Measurements from ENCODE around the gene PTGIS.
"Not testable (repeated sequence)": the region's sequence is repeated elsewhere in the genome, so short reads cannot be mapped to it uniquely, and the experiment has no call there.

PTGIS gene

DNA sequence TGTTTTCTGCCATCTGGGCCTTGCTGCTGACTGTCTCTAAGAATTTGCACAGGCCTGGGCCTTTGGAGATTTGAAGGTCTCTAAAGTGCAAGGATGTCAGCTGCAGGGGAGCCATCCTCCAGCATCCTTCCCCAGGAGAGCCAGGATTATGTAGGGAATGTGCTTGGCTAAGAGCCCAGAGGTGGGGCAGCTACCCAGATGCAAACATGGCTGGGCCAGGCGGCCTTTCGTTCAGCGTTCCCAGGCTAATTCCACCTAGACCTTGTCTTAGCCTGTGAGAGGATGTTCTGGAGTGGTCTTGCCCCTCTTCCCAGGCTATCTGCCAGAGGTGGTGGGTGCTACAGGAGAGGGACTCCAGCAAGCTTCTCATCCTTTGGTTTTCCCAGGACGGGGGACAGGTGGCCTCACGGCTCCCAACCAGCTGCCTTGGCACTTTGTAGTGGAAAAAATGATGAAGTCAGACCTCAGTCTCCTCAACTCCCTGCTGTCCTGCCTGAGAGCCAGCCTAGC is 7.7 kb upstream of the PTGIS start:
- no peak for DNase-seq

DNA sequence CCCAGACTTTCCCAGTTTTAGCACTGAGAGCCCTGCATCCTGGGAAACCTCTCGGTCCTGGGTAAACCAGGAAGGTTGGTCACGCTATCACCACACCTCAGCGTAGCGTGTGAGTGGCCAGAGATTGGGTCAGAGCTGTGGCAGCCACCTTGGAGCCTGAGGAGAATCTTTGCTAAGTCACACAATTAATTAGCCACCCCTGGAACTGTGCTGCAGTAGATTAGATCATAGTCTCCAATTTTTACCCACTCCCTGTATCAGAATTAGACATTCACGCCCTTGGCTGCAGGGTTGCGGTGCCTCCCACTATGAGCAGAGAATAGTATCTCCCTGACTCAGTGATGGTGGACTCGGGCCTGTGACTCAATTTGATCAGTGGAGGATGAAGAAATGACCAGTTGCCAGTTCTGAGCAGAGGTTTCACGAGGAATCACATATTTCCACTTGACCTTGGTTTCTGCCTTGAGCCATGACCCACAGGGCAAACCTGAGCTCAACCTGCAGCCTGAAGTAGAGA is 6.0 kb upstream of the PTGIS start:
- no peak for DNase-seq

DNA sequence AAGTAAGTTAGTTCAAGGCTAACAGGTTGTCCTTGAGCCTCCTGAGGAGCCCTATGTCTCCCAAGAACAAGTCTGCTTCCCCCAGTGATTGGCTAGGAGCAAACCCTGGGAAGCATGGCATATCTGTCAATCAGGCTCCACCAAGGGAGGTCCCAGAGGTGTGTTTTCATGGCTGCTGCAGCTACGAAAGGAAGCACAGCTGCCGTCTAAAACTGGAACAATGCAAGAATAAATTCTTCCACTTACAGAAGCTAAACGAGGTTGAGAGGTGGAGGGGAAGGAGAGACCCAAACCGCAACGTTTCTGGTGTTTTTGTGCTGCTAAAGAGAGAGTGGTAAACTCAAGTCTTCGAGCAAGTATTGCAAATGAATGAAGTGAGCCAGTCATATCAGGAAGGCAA is 4.9 kb upstream of the PTGIS start:
- no peak for DNase-seq

DNA sequence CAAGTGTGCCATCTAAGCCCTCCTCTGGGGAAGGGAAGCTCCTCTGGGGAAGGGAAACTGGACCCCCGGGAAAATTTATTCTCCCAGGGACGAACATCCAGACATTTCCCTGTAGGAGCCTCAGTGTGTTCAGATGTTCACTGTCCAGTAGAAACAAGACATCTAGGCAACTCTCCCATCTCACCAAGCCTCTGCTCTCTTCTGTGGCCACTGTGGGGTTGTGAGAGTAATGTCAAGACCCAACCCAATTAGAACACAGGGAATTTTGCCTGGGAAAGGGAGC is 3.6 kb upstream of the PTGIS start:
- no peak for DNase-seq

DNA sequence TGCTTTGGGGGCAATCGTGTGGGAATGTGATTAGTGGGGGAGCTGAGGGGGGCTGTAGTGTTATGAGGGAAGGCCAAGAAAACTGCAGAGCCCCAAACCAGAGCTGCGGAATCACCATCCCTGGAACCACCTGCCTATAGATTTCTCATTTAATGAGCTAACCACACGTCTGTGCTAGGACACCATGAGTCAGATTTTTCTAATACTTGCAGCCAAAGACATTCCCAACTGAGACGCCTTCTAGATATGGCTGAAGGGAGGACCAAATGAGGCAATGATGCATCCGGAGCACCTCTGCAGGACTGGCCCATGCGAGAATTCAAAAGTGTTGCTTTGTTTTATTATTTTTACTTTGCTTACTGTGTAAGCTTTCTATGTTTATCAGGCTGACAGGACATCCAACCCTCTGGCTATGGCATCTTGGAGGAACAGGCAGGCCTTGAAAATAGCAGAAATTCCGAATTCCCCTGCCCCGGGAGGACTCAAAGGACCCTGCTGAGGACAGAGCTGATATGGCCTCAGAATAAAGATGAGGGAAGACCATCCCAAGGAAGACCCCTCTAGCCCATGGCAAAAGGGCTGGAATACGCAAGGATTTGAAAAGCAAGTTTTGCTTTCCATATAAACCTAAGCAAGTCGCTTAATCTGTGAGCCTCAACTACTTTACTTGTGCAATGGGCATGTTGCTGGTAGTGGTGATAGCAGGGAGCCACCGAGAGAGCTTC is 3.1 kb upstream of the PTGIS start:
- DNase-seq, result no peak

DNA sequence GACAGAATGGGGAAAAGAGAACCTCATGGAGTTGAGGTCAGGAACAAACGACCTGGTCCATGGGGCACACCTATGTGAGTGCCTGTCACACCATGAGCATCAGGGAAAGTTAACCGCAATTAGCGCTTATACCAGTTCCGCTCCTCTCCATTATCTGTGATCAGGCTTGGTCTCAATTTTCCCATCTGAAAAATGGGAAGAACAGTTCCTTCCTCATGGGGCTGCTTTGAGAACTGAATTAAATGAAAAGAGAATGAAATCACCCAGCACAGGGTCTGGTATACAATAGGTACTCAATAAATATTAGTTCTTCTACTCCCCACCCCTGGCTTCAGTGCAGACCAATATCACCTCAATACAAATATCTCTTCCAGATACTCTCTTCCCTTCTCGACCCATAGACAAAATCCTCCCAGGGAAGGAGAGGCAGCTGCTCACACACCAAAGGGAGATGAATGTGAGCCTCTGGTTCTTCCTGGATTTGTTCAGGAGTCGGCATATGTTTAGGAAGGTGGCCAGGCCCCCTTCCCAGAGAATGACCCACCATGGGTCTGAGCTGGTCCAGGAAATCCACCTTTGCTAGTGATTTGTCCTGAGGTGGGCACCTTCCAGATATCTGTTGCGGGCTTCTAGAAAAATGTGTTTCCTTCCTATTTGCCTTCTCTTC is 2.4 kb upstream of the PTGIS start:
- DNase-seq, result no peak

DNA sequence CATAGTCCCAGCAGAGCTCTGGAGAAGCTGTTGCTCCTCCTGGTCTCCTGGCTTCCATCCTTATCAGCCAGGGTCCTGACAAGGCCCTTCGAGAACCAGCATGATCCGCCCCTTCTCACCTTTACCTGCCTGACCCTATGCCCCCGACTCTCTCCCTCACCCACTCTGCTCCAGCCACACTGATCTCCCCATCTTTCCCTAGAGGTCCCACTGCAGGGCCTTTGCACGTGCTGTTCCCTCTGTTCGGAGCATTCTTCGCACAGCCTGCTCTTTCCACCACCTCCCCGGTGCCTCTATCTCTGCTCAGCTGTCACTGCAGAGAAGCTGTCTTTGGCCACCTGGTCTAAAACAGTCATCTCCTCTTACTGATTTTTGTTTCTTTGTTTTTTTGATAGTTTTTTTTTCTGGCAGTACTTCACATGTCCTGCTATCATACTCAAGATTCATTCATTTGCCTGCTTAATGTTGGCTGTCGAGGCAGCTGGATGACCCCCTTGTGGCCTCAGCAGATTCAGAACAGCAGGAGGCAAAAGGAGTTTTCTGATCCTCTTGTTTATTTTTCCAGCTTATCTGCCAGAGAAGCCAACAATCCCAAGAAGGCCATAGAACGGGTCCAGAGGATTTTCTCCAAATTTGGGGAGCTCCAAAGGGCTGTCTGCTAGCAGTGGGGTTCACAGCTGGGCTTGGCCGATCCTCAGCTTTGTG is 1.6 kb upstream of the PTGIS start:
- no peak for DNase-seq

DNA sequence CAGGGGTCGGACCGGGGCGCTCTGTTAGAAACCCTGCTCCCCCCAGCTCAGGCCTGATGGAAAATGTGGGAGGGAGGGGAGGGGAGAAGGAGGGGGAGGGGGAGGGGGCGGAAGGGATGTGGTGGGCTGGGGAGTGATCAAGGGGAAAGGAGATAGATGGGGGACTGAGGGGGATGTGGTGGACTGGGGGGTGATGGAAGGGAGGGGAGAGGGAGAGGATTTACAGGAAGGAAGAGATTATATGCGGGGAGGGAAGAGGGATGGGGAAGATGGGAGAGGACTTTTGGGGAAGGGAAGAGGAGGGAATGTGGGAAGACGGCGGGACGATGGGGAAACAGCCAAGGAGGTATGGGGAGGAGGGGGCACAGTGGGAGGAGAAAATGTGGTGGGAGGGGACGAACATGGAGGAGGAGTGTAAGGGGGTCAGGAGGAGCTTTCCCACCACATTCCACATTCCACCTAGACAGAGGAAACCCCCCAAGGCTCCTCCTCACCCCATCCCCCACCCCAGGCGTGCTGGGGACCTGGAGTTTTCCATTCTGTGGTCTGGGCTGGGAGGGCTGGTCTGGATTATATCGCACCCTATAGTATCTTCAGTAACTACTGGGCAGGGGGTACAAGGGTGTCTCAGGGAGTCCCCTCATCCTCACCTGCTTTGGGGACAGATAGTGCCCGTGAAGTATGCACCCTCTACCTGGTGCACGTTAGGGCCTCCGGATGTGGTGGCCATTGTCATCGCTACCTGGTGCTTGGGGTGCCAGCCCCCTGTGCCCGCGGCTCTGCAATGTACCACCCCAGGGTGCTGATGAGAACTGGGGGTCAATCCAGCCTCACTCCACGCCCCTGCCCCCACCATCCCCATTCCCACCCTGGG is 578 bp upstream of the PTGIS start:
- DNase-seq, result no peak

DNA sequence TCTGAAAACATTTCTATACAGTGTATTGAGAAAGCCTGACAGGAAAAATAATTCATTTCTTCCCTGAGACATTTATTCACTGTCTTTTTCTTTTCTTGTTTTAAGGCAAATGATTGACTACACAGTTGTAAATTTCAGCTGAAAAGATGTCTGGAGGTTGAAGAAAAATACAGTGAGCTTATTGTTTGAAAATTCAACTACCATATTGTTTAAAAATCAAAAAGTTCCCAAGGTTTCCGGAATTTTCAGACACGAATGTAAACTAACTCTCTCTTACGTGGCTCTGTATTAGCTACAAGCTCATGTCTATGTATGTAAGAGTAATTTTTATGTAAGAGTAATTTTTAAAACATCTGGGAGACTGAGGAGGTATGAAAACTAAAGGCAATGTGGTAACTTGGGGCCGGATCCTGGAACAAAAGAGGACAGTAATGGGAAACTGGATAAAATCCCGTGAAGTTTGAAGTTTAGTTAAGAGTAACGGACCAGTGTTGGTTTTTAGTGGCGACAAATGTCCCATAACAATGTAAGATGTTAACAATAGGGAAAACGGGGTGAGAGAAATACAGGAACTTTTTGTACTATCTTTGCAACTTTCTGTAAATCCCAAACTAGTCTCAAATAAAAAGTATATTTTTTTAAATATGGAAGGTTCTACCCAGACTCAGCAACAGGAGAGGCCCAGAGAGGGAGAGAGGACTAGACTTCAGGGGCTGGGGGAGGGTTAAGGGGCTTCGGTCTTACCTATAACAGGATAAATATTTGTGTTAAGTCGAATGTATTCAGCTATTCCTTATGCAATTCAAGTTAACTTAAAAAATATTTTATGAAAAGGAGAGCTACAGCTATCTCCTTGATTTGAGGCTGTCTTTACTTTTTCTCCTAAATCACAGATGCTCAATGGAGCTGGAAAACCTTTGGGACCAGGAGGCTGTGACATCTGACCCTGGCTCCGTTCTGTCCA is 1.3 kb downstream of the PTGIS start:
- DNase-seq, result no peak

DNA sequence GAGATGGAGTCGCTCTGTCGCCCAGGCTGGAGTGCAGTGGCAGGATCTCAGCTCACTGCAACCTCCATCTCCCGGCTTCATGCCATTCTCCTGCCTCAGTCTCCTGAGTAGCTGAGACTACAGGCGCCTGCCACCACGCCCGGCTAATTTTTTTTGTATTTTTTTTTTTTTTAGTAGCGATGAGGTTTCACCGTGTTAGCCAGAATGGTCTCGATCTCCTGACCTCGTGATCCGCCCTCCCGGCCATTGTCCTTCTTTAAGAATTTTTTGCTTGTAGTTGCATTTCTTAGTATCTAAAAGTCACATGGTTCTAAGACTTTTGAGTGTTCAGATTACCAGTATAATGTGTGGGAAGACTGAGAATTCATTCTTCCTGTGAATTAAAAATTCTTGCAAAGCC is 2.9 kb downstream of the PTGIS start:
- DNase-seq, result not testable (repeated sequence)

DNA sequence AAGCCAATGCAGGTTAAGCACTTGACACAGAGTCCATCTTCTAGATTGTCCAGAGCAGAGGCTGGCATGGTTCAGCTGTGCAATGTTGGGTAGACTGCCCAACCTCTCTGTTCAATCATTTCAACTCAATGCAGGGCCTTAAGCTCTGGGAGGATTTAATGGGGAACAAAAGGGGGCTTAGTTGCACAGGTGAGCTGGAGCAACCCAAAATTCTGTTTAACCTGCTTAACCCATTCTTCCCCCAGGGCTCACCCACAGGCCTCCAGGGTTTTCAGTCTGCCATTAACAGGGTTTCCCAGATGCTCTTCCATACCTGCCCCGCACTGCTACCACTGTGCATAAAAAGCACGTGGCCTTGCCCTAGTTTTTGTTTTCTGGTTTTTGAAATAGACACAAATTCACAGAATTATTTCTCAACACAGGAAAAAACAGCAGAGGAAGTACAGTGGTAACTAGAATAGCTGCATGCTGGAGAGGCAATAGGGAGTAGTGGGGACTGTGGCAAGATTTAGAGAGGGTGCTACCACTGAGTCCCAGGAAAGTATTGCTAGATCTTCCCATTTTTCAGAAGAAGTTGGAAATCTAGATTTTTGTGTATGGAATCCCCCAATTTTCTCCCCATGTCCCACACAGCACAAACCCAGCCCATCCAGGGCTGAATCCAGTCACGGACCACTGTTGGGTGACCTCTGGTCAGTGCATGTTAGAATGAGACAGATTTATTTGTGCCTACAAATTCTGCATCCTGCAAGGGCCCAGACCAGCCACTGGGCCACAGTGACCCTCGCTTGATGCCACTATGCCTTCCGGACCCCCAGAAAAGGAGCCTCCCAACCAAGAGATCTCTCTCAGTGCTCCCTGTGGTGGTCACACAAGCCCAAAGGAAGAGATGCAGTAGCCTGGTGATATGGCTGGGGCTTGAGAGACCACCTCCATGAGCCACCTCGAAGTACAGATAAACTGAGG is 4.6 kb downstream of the PTGIS start:
- DNase-seq, result no peak

DNA sequence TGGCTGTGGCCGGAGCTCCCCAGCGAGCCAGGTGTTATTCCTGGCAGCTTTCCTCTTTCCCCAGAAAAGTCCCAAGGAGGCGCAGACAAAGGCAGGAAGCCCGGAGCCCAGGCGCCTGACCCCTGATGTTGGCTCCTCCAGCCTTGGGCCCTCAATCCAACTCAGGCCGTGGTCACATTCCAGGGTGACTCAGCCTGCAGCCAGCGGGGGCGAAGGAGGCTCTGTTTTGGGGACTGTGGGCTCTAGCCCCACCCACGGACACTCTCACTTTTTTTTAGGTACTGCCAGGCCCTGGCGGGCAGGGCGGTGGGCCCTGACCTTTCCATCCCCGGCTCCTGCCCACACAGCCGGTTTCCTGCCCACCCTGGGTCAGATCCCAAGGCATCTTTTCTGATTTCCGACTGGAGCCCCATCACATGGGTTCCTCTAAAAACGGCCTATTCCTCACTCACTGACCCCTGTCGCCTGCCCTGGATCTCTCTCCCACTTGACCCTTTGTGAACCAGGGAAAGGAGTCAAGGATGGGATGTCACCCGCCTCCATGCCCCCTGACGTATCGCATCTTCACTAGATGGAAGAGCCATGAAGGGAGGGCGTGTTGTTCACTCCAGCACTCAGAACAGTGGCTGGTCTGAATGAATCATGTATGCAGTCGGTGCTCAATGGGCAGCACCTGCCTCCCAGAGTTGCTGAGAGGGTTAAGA is 5.5 kb downstream of the PTGIS start:
- DNase-seq, result no peak

DNA sequence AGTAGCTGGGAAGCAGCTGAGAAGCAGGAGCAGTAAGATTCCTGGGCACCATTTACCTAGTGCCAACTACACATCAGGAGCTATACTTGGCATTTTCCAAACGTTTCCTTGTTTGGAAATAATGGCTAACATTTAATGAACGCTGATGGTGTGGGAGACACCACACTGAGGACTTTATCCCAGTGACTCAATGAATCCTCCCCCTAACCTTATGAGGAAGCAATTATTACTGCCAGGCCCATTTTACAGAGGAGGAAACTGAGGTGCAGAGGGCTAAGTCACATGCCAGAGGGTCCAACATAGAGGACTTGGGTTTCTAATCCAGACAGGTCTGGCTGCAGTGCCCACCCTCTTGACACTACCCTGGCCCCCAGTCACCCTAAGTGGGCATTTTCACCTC is 6.1 kb downstream of the PTGIS start:
- DNase-seq, result no peak

DNA sequence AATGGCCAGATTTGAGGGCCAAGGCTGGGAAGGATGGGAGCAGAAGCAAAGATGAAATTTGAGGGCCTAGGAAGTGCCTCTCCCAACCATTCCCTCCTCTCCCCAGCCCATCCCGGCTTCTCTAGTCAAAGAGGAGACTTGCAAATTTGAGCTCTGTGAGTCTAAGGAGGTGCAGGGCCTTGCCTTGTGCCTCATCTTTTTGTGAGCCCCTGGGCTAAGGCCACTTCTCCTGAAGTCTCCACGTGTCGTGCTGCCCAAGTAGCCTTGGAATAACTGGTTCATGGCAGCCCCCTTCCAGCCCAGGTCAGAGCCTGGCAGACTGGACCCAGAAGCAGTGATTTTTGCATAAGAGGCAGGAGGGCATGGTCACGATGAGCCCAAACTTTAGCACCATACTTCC is 6.7 kb downstream of the PTGIS start:
- no peak for DNase-seq

DNA sequence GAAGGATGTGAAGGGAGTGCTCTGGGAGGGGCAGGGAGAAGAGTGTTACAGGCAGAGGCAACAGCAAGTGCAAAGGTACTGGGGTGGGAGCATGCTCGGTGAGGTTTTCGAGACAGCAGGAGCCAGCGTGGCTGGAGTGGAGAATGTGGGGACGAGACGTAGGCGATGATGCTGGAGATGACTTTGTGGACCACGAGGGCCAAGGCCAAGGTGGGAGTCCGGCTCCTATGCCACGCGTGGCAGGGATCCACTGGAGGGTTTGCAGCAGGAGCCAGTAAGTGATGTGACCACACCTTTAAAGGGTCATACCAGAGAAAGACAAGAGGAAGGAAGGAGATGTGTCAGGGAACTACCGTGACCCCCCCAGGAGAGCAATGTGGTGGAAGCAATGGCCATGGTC is 7.3 kb downstream of the PTGIS start:
- no peak for DNase-seq

DNA sequence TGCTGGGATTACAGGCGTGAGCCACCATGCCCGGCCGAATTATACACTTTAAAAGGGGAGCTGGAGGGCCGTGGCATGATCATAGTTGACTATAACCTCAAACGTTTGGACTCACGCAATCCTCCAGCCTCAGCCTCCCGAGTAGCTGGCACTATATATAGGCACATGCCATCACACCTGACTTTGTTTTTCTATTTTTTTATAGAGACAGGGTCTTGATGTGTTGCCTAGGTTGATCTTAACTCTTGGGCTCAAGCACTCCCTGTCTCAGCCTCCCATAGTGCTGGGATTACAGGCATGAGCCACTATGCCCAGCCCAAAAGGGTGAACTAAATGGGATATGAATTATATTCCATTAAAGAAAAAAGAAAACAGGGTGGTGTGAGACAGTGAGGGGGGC is 7.8 kb downstream of the PTGIS start:
- no peak for DNase-seq

DNA sequence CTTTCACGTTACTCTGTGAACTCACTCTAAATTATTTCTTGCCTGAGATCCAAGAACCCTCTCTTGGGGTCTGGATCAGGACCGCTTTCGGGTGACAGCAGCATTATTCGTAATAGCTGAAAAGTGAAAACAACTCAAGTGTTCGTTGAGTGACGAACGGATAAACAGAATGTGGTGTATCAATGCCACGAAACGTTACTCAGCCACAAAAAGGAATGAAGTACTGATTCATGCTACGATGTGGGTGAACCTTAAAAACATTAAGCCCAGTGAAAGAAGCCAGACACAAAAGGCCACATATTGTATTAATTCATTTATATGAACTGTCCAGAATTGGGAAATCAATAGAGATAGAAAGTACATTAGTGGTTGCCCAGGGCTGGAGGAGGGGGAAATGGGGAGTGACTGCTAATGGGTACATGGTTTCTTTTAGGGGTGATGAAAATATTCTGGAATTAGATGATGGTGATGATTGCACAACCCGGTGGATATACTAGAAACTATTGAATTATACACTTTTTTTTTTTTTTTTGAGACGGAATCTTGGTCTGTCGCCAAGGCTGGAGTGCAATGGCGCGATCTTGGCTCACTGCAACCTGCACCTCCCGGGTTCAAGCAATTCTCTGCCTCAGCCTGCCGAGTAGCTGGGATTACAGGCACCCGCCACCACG is 8.4 kb downstream of the PTGIS start:
- no peak for DNase-seq

DNA sequence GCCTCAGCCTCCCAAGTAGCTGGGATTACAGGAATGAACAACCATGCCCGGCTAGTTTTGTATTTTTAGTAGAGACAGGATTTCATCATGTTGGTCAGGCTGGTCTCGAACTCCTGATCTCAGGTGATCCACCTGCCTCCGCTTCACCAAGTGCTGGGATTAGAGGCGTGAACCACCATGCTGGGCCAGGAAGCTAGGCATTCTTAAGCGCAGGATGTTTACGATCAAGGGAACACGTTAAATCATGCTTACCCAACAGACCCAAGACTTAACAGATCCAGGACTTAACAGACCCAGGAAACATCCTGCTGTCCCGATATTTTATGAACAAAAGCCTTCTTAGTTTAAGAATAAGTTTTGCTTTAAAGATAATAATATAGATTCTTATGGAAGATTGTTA is 9.1 kb downstream of the PTGIS start:
- DNase-seq, result no peak

DNA sequence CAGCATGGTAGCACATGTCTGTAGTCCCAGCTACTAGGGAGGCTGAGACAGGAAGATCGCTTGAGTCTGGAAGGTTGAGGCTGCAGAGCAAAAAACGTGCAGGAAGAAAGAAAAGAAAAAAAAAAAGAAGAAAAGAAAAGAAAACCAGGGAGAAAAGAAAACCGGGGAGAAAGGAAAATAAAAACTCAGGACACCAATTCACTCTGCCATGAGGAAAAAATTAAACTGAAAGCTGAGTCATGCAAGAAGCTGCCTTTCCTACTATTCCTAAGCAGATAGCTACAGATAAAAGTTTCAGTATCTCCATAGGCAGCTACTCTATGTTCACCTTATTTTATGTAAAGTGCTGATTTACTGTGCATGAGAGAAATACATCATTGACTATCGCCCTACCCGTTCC is 10.5 kb downstream of the PTGIS start:
- DNase-seq, result no peak

All from NCI-H187 treated with DMSO at 0.1 percent for 48 hours (cell line).